HG03066 (cell line): Measurements from ENCODE around the gene DIRAS3.
"Not testable (repeated sequence)": the region's sequence is repeated elsewhere in the genome, so short reads cannot be mapped to it uniquely, and the experiment has no call there.

Experiments used
- ATAC-seq: cut with Tn5 transposase; IDR thresholded peaks from one replicate; pipeline ENCODE4 v1.9.1; 2021; ENCODE audit warnings: low read depth; ENCODE audit not compliant: unreplicated experiment

Gene DIRAS3

DNA sequence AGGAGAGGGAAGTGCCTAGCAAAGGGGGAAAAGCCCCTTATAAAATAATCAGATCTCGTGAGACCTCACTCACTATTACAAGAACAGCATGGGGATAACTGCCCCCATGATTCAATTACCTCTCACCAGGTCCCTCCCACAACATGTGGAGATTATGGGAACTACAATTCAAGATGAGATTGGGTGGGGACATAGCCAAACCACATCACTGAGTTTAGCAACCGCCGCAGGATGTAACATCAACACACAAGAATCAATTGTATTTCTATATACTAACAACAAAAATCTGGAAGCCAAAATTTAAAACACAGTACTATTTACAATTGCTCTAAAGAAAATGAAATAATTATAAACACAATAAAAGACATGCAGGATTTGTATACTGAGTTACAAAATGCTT is 21.9 kb downstream of the DIRAS3 start:
- no peak for ATAC-seq

DNA sequence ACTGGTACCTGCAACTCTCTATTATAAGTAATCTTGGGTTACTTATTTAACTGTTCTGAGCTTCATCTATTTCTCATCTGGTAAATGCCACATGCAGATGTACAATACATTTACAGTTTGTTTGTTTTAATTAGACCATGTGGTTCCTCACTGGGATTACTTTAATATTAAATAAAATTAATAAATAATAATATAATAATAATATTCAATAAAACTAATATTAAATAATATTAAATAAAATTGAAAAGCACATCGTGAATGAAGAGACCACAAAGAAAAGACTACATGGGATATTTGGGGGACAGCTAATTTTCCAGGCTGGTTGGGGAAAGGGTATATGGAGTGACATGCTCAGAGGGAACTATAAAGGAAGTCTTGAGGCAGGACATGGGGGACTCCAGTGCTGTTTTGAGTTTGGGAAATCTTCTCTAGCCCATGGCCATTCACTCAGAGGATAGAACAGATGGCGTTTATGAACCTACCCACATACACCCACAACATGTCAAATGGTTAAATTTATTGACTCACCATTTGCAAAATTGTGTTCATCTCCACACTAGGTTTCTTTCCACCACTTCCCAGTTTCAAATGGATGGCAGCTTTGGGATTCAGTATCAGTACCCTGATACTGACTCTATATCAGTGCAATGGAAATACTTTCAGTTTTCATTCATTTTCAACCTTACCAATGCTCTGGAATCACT is 25.6 kb downstream of the DIRAS3 start:
- ATAC-seq, result no peak

DNA sequence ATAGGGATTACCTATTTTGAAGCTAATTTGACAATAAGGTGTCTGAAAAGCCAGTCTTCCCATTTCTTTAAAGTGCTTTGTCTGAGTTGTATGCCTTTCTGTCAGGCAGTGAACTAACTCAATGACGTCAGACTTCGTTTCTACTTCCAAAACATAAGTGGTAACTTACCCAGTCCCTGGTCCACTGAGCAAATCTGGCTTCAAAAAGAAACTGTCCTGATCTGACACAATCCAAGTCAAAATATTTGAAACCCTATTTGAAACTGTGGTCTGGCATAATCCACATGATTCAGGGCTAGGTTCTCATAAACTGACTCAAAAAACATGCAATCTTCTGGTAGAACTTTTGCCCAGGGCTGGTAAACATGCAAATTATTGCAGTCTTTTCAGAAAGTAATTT is 34.0 kb downstream of the DIRAS3 start:
- no peak for ATAC-seq

DNA sequence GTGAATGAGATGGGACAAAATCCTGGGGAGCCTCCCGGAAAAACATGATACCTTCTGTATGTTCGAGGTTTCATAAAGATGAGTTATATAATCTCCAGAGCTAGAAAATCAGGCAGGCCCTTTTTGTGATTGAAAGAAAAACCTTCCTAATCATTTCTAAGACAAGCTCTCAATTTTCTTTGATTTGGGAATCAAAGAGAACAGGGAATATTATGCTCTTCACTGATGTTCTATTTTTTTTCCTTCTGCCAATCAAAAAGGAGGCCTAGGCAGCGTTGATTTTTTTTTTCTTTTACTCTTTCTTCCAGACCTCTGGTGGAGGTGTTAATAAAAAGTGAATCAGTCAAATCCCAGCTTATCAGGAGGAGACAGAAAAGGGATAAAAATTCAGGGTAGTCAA is 34.5 kb downstream of the DIRAS3 start:
- ATAC-seq, result no peak

DNA sequence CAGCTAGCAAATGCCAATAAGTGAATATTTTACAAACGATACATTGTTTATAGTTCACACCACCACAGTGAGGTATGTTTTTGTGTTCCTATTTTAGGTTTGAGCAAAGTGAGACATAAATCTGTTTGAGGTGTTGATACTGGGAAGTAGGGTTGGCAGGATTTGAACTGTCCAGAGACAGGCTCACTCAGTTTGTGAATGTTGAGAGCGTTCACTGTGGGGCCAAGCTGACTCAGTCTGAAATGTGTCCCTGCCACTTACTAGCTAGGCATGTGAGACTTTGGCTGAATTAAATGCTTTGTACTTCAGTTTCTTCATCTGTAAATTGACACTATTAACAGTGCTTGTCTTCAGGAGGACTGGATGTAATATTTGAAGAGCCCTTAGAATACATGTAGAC is 35.1 kb downstream of the DIRAS3 start:
- no peak for ATAC-seq

DNA sequence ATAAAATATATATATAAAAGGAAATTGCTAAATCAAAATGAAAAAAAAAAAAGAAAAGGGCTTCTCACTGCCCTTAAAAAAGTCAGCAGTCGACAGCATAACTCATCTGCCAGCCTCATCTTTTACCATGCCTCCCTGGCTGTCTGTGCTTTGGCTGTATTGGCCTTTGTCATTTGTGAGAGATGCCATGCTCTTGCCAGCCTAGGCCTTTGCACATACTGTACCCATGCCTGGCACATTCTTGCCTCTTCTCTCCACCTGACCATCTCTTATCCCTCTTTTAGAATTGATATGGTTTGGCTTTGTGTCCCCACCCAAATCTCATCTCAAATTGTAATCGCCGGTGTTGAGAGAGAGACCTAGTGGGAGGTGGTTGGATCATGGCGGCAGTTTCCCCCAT is 37.1 kb downstream of the DIRAS3 start:
- ATAC-seq, result no peak

DNA sequence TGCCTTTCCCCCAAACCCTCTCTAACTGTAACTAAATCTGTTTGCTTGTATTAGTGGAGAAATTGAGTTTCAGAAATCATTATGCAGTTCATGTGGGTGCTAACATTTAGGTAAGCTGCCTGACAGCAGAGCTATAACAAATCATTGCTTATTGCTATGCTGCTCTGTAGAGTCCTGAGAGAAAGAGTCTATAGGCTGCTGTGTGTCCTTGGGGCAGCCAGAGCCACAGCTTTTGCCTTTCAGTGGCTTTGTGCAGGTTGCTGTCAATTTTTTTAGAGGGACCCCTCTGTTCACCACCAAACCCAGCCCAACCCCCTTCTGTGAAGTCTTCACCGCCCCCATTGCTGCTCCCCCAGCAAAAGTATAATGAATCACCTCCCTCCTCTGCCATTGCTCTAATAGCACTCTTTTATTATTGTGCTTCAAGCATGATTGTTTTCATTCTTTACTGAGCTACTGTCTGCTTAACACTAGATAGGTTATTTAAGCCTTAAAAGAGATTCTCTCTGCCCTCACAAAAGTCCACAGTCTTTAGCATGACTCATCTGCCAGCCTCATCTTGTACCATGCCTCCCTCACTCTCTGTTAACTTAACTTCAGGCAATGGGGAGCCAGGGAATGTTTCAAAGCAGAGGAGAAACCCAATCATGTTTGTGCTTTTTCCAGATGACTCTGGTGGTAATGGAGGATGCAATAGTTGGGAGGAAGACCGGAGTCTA is 38.6 kb downstream of the DIRAS3 start:
- no peak for ATAC-seq

DNA sequence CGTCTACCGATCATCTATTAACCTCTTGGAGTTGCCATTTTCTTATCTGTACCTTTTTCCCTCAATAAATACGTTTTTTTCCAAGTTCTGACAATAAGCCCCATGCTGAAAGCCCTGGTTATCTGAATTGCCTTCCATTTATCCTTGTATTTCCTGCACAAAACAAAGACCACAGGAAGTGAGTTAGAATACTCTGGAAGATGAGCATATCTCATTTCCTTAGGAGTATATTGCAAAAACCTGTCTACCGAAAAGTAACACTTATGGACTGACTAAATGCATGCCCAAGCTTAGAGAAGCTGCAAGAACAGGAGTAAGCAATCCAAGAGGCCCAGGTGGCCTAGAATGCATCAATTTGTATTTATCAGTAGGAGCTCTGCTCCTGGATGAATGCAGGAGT is 39.9 kb downstream of the DIRAS3 start:
- ATAC-seq, result no peak

DNA sequence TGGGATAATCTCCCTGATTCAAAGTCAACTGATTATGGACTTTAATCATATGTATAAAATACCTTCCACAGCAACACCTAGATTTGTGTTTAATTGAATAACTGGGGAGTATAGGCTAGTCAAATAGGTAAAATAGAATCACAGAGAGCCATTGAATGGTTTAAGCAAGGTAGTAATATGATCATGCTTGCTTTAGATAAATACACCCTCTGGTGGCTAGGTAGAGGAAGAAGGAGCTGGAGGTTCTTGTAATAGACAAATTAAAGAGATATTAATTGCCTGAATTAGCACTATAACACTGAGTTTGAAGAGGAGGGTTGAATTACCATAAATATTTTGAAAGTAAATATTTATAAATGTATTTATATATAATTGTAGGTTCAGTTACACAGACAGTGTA is 40.3 kb downstream of the DIRAS3 start:
- ATAC-seq, result no peak

DNA sequence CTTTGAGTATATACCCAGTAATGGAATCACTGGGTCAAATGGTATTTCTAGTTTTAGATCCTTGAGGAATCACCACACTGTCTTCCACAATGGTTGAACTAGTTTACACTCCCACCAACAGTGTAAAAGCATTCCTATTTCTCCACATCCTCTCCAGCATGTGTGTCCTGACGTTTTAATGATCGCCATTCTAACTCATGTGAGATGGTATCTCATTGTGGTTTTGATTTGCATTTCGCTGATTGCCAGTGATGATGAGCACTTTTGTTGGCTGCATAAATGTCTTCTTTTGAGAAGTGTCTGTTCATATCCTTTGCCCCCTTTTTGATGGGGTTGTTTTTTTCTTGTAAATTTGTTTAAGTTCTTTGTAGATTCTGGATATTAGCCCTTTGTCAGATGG is 46.8 kb downstream of the DIRAS3 start:
- ATAC-seq, result not testable (repeated sequence)

DNA sequence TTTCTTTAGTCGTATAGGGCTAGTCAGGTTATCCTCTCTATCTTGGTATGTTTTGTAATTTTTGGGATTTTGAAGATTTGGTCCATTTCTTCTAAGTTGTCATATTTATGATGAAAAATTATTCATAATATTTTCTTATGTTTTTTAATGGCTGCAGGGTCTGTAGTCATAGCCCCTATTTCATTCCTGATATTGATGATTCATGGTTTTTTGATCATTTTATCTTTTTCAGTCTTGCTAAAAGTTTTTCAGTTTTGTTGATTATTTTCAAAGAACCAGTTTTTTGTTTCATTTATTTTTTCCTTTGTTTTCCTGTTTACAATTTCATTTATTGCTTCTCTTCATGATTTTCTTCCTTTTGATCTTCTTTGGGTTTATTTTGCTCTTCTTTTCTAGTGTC is 50.2 kb downstream of the DIRAS3 start:
- no peak for ATAC-seq

DNA sequence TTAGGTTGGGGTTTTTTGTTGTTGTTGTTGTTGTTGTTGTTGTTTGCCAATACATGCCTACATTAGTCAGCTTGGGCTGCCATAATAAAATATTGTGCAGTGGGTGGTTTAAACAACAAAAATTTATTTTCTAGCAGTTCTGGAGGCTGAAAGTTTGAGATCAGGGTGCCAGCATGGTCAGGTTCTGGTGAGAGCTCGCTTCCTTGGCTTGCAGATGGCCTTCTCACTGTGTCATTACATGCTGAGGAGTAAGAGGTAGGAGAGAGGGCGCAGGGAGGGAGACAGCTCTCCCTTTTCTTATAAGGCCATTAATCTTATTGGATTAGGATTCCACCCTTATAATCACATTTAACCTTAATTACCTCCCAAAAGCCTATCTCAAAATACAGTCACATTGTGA is 52.7 kb downstream of the DIRAS3 start:
- no peak for ATAC-seq
